Activated CD8-positive, alpha-beta memory T cell treated with anti-CD3 and anti-CD28 coated beads, Interleukin-2, amount 50 U/mL, for 24 hours (primary cell): ENCODE results near the gene SLC45A1.

Experiments used
- DNase-seq: peaks from one replicate; pipeline ENCODE4 v3.0.0-alpha.2; 2020; ENCODE audit errors: extremely low read depth

Gene SLC45A1

DNA sequence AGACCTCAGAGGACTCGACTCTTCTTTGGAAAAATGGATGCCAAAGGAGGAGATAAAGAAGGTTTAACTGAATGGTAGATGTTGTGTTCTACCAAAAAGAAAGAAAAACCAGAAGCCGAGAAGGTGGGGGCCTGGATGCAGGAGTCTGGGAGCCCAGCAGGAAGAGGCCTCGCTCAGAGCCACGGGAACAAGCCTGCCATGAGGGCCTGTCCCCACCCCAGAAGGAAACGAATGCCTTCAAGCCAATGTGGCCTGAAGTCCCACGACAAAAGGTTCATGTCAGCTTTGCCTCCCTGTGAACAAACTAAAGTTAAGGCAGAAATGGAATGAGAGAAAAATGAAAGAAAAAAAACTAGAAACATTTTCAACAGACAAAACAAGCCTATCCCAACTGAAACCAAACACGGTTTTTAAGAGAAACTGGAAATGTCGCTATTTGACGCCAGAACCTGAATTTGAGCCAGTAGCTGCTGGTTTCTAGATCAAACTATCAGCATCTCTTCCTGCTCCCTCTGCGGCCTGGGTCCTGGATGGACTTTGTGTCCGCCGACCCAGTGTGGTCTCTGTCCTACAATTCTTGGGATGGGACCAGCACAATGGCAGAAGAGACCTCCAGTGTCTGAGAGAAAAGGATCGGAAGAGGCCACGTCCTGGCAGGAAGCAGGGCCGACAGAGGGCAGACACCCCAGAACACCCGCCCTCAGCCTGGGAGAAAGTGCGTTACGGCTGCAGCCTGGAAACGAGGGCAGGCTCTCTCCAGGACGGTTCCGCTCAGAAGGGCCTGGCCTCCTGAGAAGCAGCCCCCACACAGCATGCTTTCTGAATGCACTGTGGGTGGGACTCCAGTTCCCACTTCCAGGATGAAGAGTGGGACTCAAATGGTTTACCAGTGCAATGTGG lies 35.2 kb downstream of the SLC45A1 start:
- DNase-seq = no peak

DNA sequence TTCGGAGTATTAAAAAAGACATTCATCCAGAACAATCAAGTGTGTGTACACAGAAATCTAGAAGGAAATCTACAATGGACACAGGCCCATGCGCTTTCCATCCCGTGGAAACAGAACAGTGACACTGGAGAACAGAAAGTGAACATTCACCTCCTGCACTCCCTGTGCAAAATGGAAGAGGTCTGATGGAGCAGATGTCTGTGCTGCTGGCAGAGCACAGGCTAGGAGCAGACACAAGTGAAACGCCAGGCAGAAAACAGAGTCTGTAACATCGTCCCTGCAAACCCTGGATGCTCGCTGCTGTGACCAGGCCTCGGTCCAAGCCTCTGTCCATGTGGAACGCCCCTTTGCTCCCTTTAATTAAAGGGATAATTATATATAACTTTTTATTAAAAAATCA lies 36.1 kb downstream of the SLC45A1 start:
- no peak for DNase-seq

DNA sequence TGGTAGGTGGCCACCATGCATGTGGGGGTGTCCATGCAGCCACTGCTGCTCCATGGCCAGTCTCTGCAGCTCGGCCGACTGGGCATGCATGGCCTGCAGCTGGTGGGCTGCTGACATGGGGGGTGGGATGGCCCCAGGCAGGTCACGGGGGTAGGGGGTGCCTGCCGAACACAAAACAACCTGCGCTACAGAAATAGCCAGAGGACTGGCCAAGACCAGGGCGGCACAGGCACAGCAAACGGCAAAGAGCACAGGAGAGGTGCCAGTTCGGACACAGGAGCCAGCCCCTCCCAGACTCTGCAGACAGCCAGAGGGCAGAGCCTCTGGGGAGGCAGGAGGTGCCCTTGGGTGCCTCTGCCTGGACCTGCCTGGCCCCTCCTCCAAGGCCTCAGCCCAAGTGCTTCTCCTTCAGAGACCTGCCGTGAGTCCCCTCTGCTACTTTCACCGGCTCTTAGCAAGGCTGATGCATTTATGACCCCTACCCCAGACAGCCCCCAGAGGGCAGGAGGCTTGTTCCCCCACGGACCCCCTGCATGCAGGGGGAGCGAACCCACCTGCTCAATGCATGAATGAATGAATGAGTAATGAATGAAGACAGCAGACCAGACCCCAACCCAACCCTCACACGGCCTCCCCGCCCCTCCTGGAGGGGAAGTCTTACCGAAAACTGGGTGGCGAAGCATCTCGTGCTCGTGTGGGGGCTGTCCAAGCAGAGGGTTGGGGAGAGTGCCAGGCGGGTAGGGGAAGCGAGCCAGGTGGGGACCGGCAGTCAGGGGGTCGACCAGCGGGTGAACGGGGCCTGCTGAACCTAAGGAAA lies 37.7 kb downstream of the SLC45A1 start:
- no peak for DNase-seq

DNA sequence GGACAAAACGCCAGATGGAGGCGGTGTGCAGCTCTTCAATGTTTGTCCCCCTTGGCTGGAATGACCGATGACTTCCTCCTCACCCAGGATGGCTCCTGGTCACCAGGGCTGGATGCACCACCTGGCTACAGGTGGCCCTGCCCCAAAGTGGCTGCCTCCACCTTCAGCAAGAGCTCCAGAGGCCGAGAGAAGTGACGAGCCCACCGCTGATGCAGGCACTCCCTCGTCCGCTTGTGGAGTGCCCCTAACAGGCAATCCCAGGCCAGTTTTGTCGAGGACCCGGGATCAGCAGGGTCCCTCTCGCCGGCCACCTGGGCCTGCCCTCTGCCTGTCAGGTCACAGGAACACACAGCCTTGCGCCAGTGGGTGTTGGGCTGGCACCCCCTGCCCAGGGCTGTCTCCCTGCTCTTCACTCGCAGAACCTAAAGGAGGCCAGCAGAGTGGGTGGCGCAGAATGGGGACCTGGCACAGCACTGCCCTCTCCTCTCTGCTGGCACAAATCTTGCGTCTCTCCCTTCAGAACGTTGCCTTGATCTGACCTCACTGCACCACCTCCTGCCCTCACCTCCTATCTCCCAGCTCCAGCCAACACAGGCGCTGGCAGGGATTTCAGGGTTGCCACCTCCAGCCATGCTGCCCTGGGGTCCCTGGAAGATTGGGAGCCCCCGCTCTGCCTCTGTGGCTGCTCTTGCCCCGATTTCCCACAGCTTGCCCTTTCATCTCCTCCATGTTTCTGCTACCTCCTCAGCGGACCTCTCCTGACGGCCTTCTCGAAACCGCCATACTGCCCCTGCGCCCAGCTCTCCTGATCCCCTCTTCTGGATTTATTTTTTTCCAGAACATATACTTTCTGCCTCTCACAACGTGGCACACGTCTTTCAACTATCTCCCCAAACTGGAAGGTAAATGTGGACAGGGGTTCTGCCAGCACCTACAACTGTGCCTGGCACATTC lies 38.6 kb downstream of the SLC45A1 start:
- DNase-seq = no peak

DNA sequence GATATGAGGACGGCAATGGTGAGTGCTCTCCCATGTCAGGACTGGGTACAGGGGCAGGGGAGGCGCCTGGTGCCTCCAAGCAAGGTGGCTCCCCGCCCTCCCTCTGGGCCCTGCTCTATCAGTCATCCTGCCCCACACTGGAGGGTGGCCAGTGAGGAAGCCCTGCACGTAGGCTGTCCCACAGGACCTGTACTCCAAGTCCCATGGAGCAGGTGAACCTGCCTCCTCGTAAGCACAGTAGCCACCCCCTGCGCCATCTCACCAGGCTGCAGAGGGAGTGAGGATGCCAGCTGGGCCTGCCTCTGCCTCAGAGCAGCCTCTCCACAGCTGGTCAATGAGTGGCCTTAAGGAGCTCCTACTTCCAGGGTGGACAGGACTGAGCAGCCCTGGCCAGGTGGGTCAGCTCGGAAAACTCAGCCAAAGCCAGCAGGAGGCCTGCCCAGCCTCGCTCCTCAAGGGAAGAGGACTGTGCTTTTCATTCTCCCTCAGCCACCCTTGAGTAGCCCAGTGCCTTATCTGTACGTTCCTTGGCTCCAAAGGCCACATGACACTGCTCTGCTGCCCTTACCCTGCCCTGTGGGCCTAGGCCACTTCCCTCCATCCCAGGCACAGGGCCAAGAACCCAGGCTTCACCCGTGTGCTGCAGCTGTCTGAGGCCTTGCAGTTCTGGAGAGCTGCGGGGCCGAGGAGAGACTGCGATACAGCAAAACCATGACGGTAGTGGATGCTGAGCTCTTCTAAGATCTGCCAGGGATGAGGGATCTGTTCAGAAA lies 39.6 kb downstream of the SLC45A1 start:
- no peak for DNase-seq

DNA sequence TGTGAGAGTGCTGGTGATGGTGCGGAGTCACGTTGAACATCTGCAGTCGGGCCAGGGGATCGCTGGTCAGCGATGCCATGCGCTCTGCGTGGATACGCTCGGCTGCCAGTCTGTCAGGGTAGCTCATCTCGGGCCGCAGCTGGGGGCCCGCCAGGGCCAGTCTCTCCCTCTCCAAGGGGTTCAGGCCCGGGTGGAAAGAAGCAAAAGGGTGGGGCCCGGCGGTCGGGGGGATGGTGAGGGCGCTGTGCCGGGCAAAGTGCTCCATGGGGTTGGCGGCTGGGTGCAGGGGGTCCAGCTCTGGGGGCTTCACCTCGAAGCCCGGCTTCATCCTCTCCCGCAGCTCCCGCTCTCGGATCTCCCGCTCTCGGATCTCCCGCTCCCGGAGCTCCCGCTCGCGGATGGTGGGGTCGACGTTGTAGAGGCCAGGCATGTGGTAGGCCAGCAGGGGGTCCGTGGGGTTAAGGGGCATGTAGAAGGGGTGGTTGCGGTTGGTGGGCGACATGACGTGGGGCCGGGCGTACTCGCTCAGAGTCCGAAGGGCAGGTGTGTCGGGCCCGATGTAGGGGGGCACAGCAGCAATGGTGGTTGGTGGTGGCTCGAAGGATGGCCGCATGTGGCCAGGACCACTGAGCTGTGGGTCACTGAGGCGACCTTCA lies 40.5 kb downstream of the SLC45A1 start:
- no peak for DNase-seq

DNA sequence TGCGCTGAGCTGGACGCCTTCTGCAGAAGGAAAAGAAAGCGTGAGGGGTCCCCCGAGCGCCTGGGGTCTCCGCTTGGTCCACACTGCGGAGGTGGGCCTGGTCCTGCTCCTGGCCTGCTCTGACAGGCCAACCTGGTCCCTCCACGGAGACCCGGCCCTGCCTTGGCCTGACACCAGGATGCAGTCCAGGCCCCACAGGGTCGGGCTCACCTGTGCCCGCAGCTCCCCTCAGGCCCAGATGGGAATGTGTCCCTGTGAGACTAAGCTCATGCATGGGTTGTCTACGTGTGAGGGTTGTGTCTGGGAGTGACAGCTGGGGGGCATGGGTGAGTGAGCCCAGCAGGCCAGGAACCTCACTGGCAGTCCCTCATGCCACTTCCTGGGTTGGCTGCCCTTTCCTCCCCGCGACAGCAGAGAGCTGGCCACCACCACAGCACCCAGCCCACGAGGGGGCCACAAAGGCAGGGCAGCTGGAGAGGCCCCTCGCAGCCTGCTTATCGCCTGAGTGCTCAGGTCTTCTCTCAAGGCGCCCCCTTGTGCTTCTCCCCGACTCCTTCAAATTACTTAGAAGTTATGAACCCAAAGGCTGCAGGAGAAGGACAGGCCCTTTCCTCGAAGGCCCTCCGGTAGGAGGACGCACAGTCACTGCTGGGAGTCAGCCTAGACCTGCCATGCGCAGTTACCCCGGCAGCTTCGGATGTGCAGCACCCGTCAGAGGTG lies 41.1 kb downstream of the SLC45A1 start:
- no peak for DNase-seq

DNA sequence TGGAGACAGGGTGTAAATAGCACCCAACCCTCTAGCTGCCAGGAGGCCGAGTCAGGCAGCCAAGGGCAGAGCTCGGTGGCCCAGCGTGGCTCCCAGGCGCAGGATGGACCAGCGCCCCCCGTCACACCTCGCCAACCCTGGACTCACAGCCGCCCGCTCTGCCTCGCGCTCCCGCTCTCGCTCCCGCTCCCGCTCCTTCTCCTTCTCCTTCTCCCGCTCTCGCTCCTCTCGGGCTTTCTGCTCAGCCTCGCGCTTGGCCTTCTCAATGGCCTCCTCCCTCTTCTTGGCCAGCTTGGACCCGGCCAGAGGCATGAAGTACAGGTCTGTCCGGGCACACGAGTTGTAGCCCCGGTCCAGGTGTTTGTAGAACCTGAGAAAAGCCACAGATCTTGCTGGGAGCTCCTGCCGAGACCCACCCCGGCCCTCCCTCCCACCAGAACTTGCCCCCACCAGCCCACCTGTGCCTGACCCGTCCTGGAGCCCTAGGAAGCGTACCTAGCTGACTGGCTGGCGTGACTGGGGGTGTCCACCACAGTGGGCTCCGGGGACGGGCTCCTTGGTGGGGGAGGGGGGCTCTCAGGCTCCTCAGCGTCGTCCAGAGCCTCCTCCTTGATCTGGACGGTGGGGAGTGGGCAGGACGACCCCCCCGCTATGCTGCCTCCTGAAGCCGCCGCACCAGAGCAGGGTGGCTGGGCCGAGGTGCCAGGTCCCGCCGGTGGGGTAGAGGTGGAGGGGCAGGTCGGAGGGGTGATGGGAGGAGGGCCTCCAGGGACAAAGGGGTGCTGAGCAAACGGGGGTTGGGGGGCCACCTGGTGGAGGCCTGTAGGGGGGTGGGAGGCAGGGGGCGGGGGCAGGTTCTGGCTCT lies 41.9 kb downstream of the SLC45A1 start:
- DNase-seq = no peak

DNA sequence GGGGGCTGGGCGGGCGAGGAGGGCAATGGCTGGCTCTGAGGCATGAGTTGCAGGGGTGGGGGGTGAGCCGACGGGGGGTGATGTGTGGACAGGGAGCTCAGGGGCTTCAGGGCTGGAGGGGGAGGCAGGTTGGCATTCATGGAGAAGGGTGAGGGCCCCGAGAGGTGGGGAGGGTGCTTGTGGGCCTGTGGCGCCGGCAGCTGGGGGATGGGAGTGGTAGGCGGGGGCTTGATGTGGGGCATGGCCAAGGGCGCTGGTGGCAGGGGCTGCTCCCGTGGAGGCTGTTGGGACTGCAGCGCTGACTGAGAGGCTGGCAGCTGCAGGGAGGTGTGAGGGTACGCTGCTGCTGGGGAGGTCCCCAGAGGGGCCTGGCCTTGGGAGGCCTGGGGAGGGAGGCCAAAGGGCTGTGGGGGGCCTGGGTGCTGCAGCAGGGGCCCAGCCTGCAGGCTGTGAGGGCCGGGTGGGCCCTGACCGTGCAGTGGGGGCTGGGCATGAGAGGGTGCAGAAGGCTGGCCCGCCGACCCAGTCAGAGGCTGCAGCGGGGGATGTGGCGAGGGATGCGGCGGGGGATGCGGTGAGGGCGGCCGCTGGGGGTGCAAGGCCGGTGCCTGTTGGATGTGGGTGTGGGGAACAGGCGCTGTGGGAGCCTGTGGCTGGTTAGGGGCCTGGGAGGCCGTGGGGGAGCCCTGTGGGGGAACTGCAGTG lies 42.7 kb downstream of the SLC45A1 start:
- no peak for DNase-seq

DNA sequence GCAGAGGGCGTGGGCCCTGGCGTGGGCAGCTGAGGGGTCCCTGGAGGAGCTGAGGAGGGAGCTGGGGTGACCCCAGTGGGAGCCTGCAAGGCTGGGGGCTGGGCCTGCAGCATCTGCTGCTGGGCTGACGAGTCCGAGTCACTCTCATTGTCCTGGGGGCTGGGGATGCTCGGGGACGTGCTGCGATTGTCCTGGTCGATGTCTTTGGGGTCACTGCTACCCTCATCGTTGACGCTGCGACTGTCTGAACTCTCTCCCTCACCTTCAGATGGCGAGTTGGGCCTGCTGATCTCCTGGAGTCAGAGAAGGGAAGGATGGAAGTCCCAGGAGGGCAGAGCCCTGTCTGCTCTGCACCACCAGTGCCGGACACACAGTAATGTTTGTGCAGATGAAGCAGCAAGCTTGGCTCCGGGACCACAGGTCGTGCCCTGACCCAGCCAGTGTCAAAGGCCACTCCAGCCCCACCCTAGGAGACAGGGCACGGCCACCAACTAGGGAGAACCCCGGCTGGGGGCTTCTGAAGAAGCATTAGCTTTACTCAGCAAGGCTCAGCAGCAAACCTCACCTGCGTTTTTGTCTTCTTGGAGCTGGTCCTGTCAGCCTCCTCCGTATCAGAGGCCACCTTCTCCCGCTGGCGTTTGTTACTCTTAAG lies 43.4 kb downstream of the SLC45A1 start:
- no peak for DNase-seq

DNA sequence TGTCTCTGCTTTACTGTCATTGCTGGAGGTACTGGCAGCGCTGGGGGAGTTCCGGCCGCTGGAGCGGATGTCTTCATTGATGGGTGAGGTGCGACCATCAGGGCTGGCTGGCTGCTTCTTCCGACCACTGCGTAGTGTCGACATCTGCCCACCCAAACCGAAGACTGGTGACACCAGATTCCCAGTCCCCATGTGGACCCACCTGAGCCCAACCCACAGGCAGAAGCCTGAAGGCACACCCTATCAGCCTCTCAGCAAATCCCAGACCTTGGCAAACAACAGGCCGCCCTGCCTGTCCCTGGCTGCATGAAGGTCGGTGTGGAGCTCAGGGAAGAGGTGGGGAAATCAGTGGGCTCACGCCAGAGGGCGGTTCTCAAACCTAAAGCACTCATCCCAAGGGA lies 44.8 kb downstream of the SLC45A1 start:
- no peak for DNase-seq

DNA sequence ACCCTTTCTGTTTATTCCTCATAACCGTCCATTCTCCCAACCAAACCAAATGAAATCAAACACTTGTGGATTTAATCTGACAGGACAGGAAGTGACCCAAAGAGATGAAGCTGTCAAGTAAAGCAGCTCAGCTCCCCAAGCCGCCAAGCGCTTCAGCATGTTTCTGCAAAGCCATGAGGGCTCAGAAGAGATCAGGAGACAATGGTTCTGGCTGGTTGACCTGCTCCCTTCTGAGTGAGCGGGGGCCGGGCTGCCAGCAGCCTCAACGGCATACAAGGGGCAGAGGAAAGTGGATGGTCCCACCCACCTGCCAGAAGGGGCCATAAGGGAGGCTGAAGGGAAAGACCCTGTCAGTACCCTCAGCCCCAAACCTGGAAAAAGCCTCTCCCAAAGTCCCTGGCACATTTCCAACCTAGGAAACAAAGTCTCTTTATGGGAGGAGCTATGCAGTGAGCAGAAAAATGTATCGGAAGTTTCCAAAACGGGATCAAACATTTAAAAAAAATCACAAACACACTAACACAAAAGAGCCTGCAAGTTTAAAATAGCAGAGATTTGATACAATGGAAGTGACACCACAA lies 45.4 kb downstream of the SLC45A1 start:
- no peak for DNase-seq

DNA sequence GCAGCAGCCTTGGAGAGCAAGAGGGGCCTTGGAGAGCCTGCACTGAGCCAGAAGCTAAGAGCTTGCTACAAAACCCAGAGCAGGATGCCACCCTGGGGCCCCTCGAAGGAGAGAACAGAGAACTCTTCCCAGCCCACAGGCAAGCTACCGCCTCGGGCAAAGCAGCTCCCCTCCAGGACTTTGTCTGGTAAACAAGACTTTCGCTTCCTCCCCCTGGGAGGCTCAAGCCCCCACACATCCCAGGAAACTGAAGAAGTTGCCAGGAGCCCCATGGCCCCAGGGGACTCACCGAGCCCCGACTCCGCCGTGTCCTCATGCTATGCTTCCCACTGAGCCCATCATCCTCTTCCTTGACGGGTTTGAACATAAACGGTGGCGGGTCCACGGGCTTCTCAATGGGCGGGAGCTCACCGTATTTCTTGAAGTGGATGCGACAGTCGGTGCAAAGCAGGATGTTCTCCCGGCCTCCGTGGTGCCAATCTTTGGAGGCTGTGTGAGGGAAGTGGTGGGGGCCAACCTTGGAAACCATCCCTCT lies 45.9 kb downstream of the SLC45A1 start:
- no peak for DNase-seq

DNA sequence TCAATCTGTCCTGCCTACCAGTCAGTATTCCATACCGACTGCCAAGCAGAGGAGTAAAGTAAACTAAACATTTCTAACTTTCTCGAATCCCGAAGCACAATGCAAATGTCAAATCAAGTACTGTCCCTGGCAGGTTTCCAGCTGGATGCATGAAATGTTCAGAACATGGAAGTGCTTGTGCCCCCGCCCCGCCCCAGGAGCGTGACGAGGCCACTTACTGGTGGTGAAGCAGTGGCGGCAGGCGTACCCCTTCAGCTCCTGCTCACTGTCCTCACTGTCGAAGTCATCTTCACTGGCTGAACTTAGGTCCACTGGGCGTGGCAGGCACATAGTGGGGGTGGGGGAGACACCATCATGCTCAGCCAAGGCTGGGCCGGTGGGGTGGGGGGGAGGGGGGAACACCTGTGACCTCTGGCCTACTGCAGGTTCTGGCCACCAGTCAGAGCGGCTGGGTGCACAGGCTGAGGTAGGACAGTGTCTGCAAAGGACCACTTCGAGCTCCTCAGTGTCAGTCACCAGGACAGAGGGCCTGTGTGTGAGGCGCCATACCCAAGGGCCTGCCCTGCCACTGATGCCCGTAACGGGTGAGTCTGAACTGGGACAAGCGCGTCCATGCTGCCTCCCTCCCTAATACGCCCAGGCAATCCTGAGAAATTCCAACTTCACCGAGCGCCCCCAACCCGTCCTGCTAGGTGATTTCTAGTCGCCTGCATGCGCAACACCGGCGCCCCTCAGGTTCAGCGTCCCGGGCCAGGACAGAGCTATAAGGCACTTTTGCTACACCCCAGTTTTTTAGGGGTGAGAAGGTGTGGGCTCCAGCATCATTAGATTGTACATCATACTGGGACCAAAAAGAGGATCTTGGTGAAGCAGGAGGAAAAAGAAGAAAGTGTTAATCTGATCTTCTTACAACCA lies 46.9 kb downstream of the SLC45A1 start:
- DNase-seq = no peak

DNA sequence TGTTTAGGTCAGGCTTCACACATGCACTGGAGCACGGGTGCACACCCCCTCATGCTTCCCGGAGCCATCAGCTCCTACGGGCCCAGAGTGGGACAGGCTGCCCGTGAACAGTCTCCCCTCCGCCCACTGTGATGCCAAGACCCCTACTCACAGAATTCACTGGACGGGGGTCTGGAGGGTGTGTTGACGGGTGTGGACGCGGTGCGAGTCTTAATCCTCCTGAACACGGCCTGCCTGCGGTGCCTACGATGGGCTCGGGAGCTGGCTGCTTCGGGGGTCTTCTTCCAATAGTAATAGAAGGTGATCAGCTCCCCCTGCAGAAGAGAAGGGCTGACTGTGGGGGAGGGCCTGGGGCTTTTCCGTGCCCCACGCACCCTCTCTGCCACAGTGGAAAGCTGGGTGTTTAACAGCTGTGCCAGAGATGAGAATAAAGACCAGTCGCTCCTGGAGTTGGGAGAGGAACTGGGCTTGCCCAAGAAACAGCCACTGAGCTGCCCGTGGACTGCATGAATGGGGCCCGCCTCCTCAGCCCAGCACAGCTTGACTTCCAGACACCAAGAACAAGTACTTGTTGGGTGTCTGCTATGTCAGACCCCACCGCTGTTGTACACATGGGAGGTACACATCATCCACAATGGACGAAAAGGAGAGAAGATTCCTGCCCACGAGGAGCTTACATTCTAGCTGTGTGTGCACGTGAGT lies 47.9 kb downstream of the SLC45A1 start:
- DNase-seq = no peak
